H1 (cell line): Measurements from ENCODE around the gene KRT8. TPM values are rescaled to one million over a fixed set of nuclear protein-coding genes. Genes with fewer than 3 reads are reported as not detected.

Experiments used
- CTCF ChIA-PET: fragments of 300-600 bp; sonication (Branson Sonifier 250); formaldehyde crosslinking; loops from one replicate; lab custom pipeline; 2021; ENCODE audit not compliant: partially characterized antibody; lab: Charles Lee
- POLR2A ChIA-PET: fragments of 300-600 bp; sonication (Branson Sonifier 250); formaldehyde crosslinking; loops from one replicate; lab custom pipeline; 2021; ENCODE audit warnings: inconsistent platforms; ENCODE audit not compliant: partially characterized antibody; lab: Charles Lee
- DNase-seq, 2 experiments: peaks; one replicate each; pipeline versions ENCODE4 v3.0.0 to v3.0.0-alpha.2; 2010 to 2022; ENCODE audit warnings: low spot score in 2 of 2, low read depth in 1 of 2, mixed read lengths in 1 of 2
- FAIRE-seq: peaks from 2 replicates; lab custom pipeline; 2011; peaks lifted over from hg19 to GRCh38; lab: Jason Lieb, UNC
- H2AFZ ChIP-seq: 2 replicates; pipeline ENCODE4 v1.8.1; 2012; ENCODE audit warnings: low read length, inconsistent platforms
- H2AK5ac ChIP-seq: 2 replicates; pipeline ENCODE4 v1.6.1; 2013; ENCODE audit warnings: low read depth, low read length
- H2BK120ac ChIP-seq: replicated peaks from 2 replicates; pipeline ENCODE3; 2013; ENCODE audit warnings: low read depth, low read length, inconsistent platforms
- H2BK12ac ChIP-seq: 2 replicates; pipeline ENCODE4 v1.6.1; 2013; ENCODE audit warnings: low read depth, low read length
- H2BK15ac ChIP-seq: 2 replicates; pipeline ENCODE4 v1.6.1; 2013; ENCODE audit warnings: low read length
- H2BK20ac ChIP-seq: 2 replicates; pipeline ENCODE4 v1.6.1; 2013; ENCODE audit warnings: low read length
- H2BK5ac ChIP-seq: 2 replicates; pipeline ENCODE4 v1.6.1; 2013; ENCODE audit warnings: low read depth, low read length
- H3K14ac ChIP-seq: 2 replicates; pipeline ENCODE4 v1.6.1; 2013; ENCODE audit warnings: inconsistent platforms; ENCODE audit not compliant: insufficient read length
- H3K18ac ChIP-seq: 2 replicates; pipeline ENCODE4 v1.6.1; 2013; ENCODE audit warnings: low read length; ENCODE audit errors: extremely low read depth
- H3K23ac ChIP-seq: 2 replicates; pipeline ENCODE4 v1.6.1; 2013; ENCODE audit warnings: inconsistent platforms; ENCODE audit not compliant: insufficient read length
- H3K23me2 ChIP-seq: 2 replicates; pipeline ENCODE4 v1.6.1; 2013; ENCODE audit warnings: low read depth, low read length
- H3K27ac ChIP-seq: 2 replicates; pipeline ENCODE4 v1.6.1; 2011; ENCODE audit warnings: low read depth, low read length, inconsistent platforms
- H3K27me3 ChIP-seq, 4 experiments: replicated peaks in 1 of 4; 1 replicate in 1 of 4; 2 replicates in 3 of 4; pipeline versions ENCODE4 v1.6.1 to v1.8.1; 2011 to 2013; ENCODE audit warnings: low read length in 3 of 4, mild to moderate bottlenecking in 3 of 4, inconsistent platforms in 2 of 4, mixed read lengths in 2 of 4, moderate library complexity in 1 of 4; ENCODE audit not compliant: control insufficient read depth in 3 of 4, insufficient read depth in 3 of 4; ENCODE audit errors: extremely low read depth in 1 of 4
- H3K36me3 ChIP-seq, 4 experiments: 2 replicates each; pipeline versions ENCODE4 v1.6.1 to v1.8.1; 2011 to 2013; ENCODE audit warnings: mild to moderate bottlenecking in 4 of 4, low read length in 3 of 4, moderate library complexity in 2 of 4, control low read depth in 1 of 4, inconsistent platforms in 1 of 4; ENCODE audit not compliant: insufficient read depth in 4 of 4, control insufficient read depth in 2 of 4
- H3K4ac ChIP-seq: replicated peaks from 2 replicates; pipeline ENCODE3; 2013; ENCODE audit warnings: low read length, low read depth, mixed read lengths, inconsistent platforms; ENCODE audit not compliant: insufficient read length
- H3K4me1 ChIP-seq, 4 experiments: replicated peaks in 1 of 4; 1 replicate in 1 of 4; 2 replicates in 3 of 4; pipeline versions ENCODE4 v1.6.1 to v1.8.1; 2011 to 2013; ENCODE audit warnings: low read length in 3 of 4, inconsistent platforms in 2 of 4, mixed read lengths in 1 of 4; ENCODE audit not compliant: insufficient read depth in 4 of 4, control insufficient read depth in 3 of 4
- H3K4me2 ChIP-seq, 2 experiments: 2 replicates each; pipeline versions ENCODE4 v1.6.1 to v1.8.1; 2011 to 2013; ENCODE audit warnings: low read depth in 2 of 2, low read length in 2 of 2, control low read depth in 1 of 2, inconsistent platforms in 1 of 2, mild to moderate bottlenecking in 1 of 2; ENCODE audit not compliant: insufficient read depth in 1 of 2
- H3K4me3 ChIP-seq, 4 experiments: fragments of 200-600, 300-600 bp in 1 of 4; sonication (generic), shearing (Covaris generic), sonication (Bioruptor Twin) in 1 of 4; 2 replicates each; pipeline versions ENCODE4 v1.5.1 to v1.8.1; 2011 to 2016; ENCODE audit warnings: low read length in 4 of 4, low read depth in 3 of 4, control low read depth in 2 of 4, inconsistent platforms in 2 of 4, mild to moderate bottlenecking in 2 of 4, mixed read lengths in 1 of 4, moderate library complexity in 1 of 4; ENCODE audit not compliant: insufficient read depth in 2 of 4; ENCODE audit errors: extremely low read depth in 1 of 4
- H3K56ac ChIP-seq: replicated peaks from 2 replicates; pipeline ENCODE3; 2013; ENCODE audit warnings: low read depth, mild to moderate bottlenecking, mixed read lengths, low read length, inconsistent platforms; ENCODE audit not compliant: insufficient read length
- H3K79me1 ChIP-seq: 2 replicates; pipeline ENCODE4 v1.6.1; 2013; ENCODE audit warnings: low read depth, low read length, control low read depth
- H3K79me2 ChIP-seq, 2 experiments: 2 replicates each; pipeline versions ENCODE4 v1.6.1 to v1.8.1; 2012 to 2013; ENCODE audit warnings: low read length in 2 of 2, mild to moderate bottlenecking in 2 of 2, inconsistent platforms in 1 of 2; ENCODE audit not compliant: insufficient read depth in 2 of 2, control insufficient read depth in 1 of 2
- H3K9ac ChIP-seq, 4 experiments: replicated peaks in 1 of 4; 1 replicate in 1 of 4; 2 replicates in 3 of 4; pipeline versions ENCODE4 v1.6.1 to v1.8.1; 2011 to 2013; ENCODE audit warnings: low read depth in 3 of 4, low read length in 3 of 4, control low read depth in 2 of 4, mild to moderate bottlenecking in 2 of 4, moderate library complexity in 2 of 4, inconsistent platforms in 1 of 4; ENCODE audit errors: extremely low read depth in 1 of 4
- H3K9me3 ChIP-seq, 2 experiments: 2 replicates each; pipeline versions ENCODE4 v1.6.1 to v1.8.1; 2012 to 2013; ENCODE audit warnings: mild to moderate bottlenecking in 2 of 2, moderate library complexity in 2 of 2, control low read depth in 1 of 2, inconsistent platforms in 1 of 2, low read depth in 1 of 2, low read length in 1 of 2, mixed read lengths in 1 of 2; ENCODE audit not compliant: insufficient read depth in 2 of 2
- H4K20me1 ChIP-seq, 2 experiments: replicated peaks in 1 of 2; 2 replicates each; pipeline versions ENCODE3 to v1.8.1; 2011 to 2013; ENCODE audit warnings: inconsistent platforms in 2 of 2, low read length in 2 of 2, mild to moderate bottlenecking in 1 of 2; ENCODE audit not compliant: insufficient read depth in 2 of 2, control insufficient read depth in 1 of 2
- H4K5ac ChIP-seq: 2 replicates; pipeline ENCODE4 v1.6.1; 2013; ENCODE audit warnings: low read length, low read depth, mixed read lengths, inconsistent platforms; ENCODE audit not compliant: insufficient read length
- H4K8ac ChIP-seq: 2 replicates; pipeline ENCODE4 v1.8.0; 2013; ENCODE audit warnings: mild to moderate bottlenecking, moderate library complexity, low read length, inconsistent platforms; ENCODE audit not compliant: insufficient read depth; ENCODE audit errors: extremely low read depth
- H4K91ac ChIP-seq: replicated peaks from 2 replicates; pipeline ENCODE3; 2013; ENCODE audit warnings: low read length, mixed read lengths, inconsistent platforms; ENCODE audit not compliant: insufficient read length
- ATF2 ChIP-seq: IDR thresholded peaks from 2 replicates; pipeline ENCODE4 v1.6.1; 2012; ENCODE audit warnings: low read length, inconsistent platforms
- BACH1 ChIP-seq: IDR thresholded peaks from 2 replicates; pipeline ENCODE4 v1.6.1; 2012; ENCODE audit warnings: low read length, improper control_type of control experiment
- GTF2F1 ChIP-seq: IDR thresholded peaks from 2 replicates; pipeline ENCODE4 v1.6.1; 2012; ENCODE audit warnings: low read depth, low read length, improper control_type of control experiment, borderline replicate concordance
- JUN ChIP-seq: IDR thresholded peaks from 2 replicates; pipeline ENCODE4 v1.6.1; 2011; ENCODE audit warnings: low read depth, mild to moderate bottlenecking, improper control_type of control experiment, low read length
- JUND ChIP-seq: IDR thresholded peaks from 2 replicates; pipeline ENCODE4 v1.6.1; 2011; ENCODE audit warnings: mild to moderate bottlenecking, improper control_type of control experiment, low read length
- POU5F1 ChIP-seq: IDR thresholded peaks from 2 replicates; pipeline ENCODE4 v1.6.1; 2011; ENCODE audit warnings: low read depth, mild to moderate bottlenecking, low read length, moderate library complexity
- RNF2 ChIP-seq: fragments of 200-900, 300-1000 bp; sonication (generic); IDR thresholded peaks from 2 replicates; pipeline ENCODE4 v1.7.1; 2016; ENCODE audit warnings: borderline replicate concordance, low read depth, mild to moderate bottlenecking, antibody characterized with exemption, low read length; ENCODE audit not compliant: poor library complexity, severe bottlenecking; ENCODE audit errors: missing control alignments
- RXRA ChIP-seq: IDR thresholded peaks from 2 replicates; pipeline ENCODE4 v1.6.1; 2011; ENCODE audit warnings: low read depth, mild to moderate bottlenecking, low read length, moderate library complexity; ENCODE audit not compliant: insufficient read depth
- SAP30 ChIP-seq: fragments of 300-600 bp; sonication (generic); IDR thresholded peaks from 2 replicates; pipeline ENCODE4 v1.7.1; 2012; ENCODE audit warnings: low read length, moderate library complexity, mild to moderate bottlenecking, inconsistent platforms; ENCODE audit not compliant: insufficient read depth, insufficient replicate concordance
- TCF12 ChIP-seq: IDR thresholded peaks from 2 replicates; pipeline ENCODE4 v1.6.1; 2011; ENCODE audit warnings: low read depth, mild to moderate bottlenecking, low read length
- TEAD4 ChIP-seq: IDR thresholded peaks from 2 replicates; pipeline ENCODE4 v1.6.1; 2012; ENCODE audit warnings: low read depth, low read length, inconsistent platforms, mixed read lengths
- WGBS, 2 experiments: shearing (Covaris generic) in 1 of 2; methylation state at CpG; one replicate each; pipeline versions ENCODE4 v1.1.6 to v1.1.7; 2013 to 2015; ENCODE audit warnings: low lambda C conversion rate in 2 of 2, mixed read lengths in 2 of 2, inconsistent platforms in 1 of 2, low coverage in 1 of 2, missing lambda C conversion rate in 1 of 2; ENCODE audit not compliant: insufficient replicate concordance in 2 of 2, insufficient coverage in 1 of 2, insufficient read length in 1 of 2; ENCODE audit errors: extremely low coverage in 1 of 2, missing lambda C conversion rate in 1 of 2; 5-methylcytosine and 5-hydroxymethylcytosine counted together
- polyA plus RNA-seq, 7 experiments: library from polyadenylated mRNA; depleted of rRNA in 3 of 7; stranded (reverse) in 5 of 7; unstranded in 2 of 7; fragments of >200 nt in 5 of 7; fragments of 200-250 nt in 2 of 7; gene quantifications; 1 replicate in 5 of 7; 2 replicates in 1 of 7; 4 replicates in 1 of 7; pipeline versions ENCODE4 v1.2.1 to v1.2.3, GENCODE V29; 2011 to 2013; ENCODE audit warnings: missing spikeins in 2 of 7, mixed read lengths in 2 of 7
- total RNA-seq: library from RNA; stranded (reverse); fragmentation: NEBNext Ultra II Directional; extraction: Animal tissue kit (Norgen Biotek cat#: 25700); gene quantifications from 2 replicates; pipeline ENCODE4 v1.2.1, GENCODE V29; 2021

KRT8 gene
- total and polyA plus RNA-seq, 2 of the 8 experiments (the other 6 are each of a cell fraction or from before 2014, with no cell fraction given) = 280 to 290 TPM

DNA sequence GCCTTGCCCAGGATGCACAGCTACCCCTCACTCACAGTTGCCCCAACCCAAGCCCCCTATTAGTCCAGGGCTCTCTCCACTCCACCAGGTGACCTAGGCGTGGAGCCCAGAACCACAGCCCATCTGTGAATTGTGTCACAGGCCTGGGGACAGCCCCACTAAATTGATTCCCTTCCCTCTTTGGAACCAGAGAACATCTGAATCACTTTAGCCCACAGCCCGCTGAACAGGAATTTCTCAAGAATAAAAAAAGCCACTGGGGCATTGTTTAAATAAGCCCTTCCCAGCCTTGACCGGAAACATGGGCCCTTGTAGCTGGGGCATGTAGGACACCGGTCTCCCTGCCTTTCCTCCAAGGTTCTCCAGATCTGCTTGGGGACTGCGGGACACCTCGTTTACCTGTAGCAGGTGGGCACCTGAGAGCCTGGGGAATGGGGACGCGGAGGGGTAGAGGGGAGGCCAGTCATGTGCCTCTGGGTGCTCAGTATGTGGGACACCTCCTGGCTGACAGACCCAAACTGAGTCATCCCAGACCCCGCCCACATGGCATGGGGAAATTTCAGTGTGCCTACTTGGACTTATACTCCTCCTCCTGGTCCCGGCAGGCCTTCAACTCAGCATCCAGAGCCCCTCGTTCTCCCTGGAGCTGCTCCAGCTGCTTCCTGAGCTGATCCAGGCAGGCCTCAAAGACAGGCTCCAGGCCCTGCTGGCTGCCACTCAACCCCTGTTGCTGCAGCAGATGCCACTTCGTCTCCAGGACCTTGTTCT, 57.4 kb downstream of the KRT8 start:
- no peak overlapping the region for H3K14ac ChIP-seq
- FAIRE-seq (no peak), DNase-seq (no peak)
- CTCF ChIA-PET = interaction anchor here (0.6 to 1.4 kb wide), 2 partner anchors 18 to 182 kb away, joined by 4 to 7 read pairs; no protein-coding TSS in a partner anchor
- no peak overlapping the region for H2BK120ac ChIP-seq
- H2BK5ac ChIP-seq = no peak overlapping the region
- H4K8ac ChIP-seq = no peak overlapping the region
- no peak overlapping the region for H3K4ac ChIP-seq
- no peak overlapping the region for H3K56ac ChIP-seq
- H3K27ac ChIP-seq = no peak overlapping the region
- H3K79me1 ChIP-seq = no peaks in the 10 kb centered on the region
- no peaks in the 10 kb centered on the region for H3K23me2 ChIP-seq
- H3K4me2 ChIP-seq = no peak overlapping the region
- no peak overlapping the region for H4K5ac ChIP-seq
- H3K4me3 ChIP-seq = no peak overlapping the region
- H3K9me3 ChIP-seq = no peaks in the 10 kb centered on the region; a peak in 1 of 4 replicates
- H3K9ac ChIP-seq = no peak overlapping the region
- no peak overlapping the region for H2BK15ac ChIP-seq
- no peaks in the 10 kb centered on the region; a peak in 1 of 7 replicates for H3K27me3 ChIP-seq
- no peak overlapping the region for H2BK12ac ChIP-seq
- WGBS, 2 experiments = 91% methylated on average over 12 of the region's 12 CpGs; no CpG with 5 or more reads in 1 of the 2 experiments
- H2BK20ac ChIP-seq = no peak overlapping the region
- H3K23ac ChIP-seq = no peak overlapping the region
- no peaks in the 10 kb centered on the region for H4K20me1 ChIP-seq
- no peak overlapping the region for H3K18ac ChIP-seq
- no peaks in the 10 kb centered on the region for H3K36me3 ChIP-seq
- no peak overlapping the region for H4K91ac ChIP-seq
- POLR2A ChIA-PET = no interaction called here
- H3K79me2 ChIP-seq = no peaks in the 10 kb centered on the region
- no peak overlapping the region for H2AFZ ChIP-seq
- H2AK5ac ChIP-seq = no peak overlapping the region
- H3K4me1 ChIP-seq = no peaks in the 10 kb centered on the region
- TF ChIP-seq POU5F1 = no peak
- no peak for TF ChIP-seq TCF12
- TF ChIP-seq SAP30 = no peak
- TF ChIP-seq BACH1 = no peak
- no peak for TF ChIP-seq RXRA
- TF ChIP-seq JUN = no peak
- no peak for TF ChIP-seq JUND
- TF ChIP-seq GTF2F1 = no peak
- TF ChIP-seq RNF2 = no peak
- no peak for TF ChIP-seq ATF2
- TF ChIP-seq TEAD4 = no peak
